Natural killer cell (primary cell): ENCODE data around the gene ENO2. TPM values are rescaled to one million over a fixed set of nuclear protein-coding genes. Genes with fewer than 3 reads are reported as not detected.
A peak's percentile ranks its signal among the peaks of the same experiment; 100 is the strongest.

ENCODE experiments used
- ATAC-seq, 3 donors: fragments of 150-1000 bp in 2 of 3; fragments of 200-7000 bp in 1 of 3; cut with Tn5 transposase; 1 replicate in 1 of 3; 2 replicates in 2 of 3; pipeline ENCODE4 v1.10.0; 2021; ENCODE audit warnings: mild to moderate bottlenecking in 2 of 3, moderate library complexity in 2 of 3
- DNase-seq, 2 donors: peaks; one replicate each; pipeline versions ENCODE4 v3.0.0 to v3.0.0-alpha.2; 2013 to 2021; ENCODE audit warnings: mixed read lengths in 1 of 2
- H3K27ac ChIP-seq: one replicate; pipeline ENCODE4 v1.5.1; 2013; ENCODE audit warnings: mild to moderate bottlenecking, low read length
- H3K27me3 ChIP-seq: one replicate; pipeline ENCODE4 v1.6.1; 2013; ENCODE audit warnings: low read length; ENCODE audit not compliant: control insufficient read depth, insufficient read depth
- H3K36me3 ChIP-seq: one replicate; pipeline ENCODE4 v1.6.1; 2013; ENCODE audit warnings: low read length; ENCODE audit not compliant: control insufficient read depth, insufficient read depth
- H3K4me1 ChIP-seq: one replicate; pipeline ENCODE4 v1.6.1; 2013; ENCODE audit warnings: low read length; ENCODE audit not compliant: control insufficient read depth, insufficient read depth
- H3K4me3 ChIP-seq: one replicate; pipeline ENCODE4 v1.5.1; 2013; ENCODE audit warnings: low read length
- H3K9me3 ChIP-seq: one replicate; pipeline ENCODE4 v1.6.1; 2013; ENCODE audit warnings: low read length; ENCODE audit not compliant: control insufficient read depth, insufficient read depth
- H3K27ac Mint-ChIP-seq, 2 donors: one replicate each; pipeline ENCODE4 v1.8.0; 2022; ENCODE audit warnings: mild to moderate bottlenecking in 2 of 2, mixed read lengths in 2 of 2, moderate library complexity in 1 of 2
- H3K27me3 Mint-ChIP-seq, 2 donors: one replicate each; pipeline ENCODE4 v1.8.0; 2022; ENCODE audit warnings: low read depth in 2 of 2, mixed read lengths in 2 of 2
- H3K36me3 Mint-ChIP-seq: one replicate; pipeline ENCODE4 v1.8.0; 2022; ENCODE audit warnings: mixed read lengths
- H3K4me1 Mint-ChIP-seq, 2 donors: one replicate each; pipeline ENCODE4 v1.8.0; 2022; ENCODE audit warnings: mixed read lengths in 2 of 2
- H3K4me3 Mint-ChIP-seq: one replicate; pipeline ENCODE4 v1.8.0; 2022; ENCODE audit warnings: mild to moderate bottlenecking, moderate library complexity, mixed read lengths
- H3K9me3 Mint-ChIP-seq, 2 donors: one replicate each; pipeline ENCODE4 v1.8.0; 2022; ENCODE audit warnings: mixed read lengths in 2 of 2
- WGBS: methylation state at CpG from one replicate; pipeline ENCODE4 v1.1.7; 2013; ENCODE audit warnings: missing lambda C conversion rate; ENCODE audit not compliant: insufficient coverage; 5-methylcytosine and 5-hydroxymethylcytosine counted together
- intact Hi-C: fragments of 100-400 bp; cut with micrococcal nuclease; formaldehyde crosslinking; loops from one replicate; pipeline ENCODE4 v1.14.2; 2022
- total RNA-seq, 4 donors: library from RNA; stranded (reverse); fragments of 120-200 nt in 1 of 4; gene quantifications; one replicate each; pipeline versions ENCODE4 v1.2.3 to v1.2.4, GENCODE V29; 2013 to 2022
- TF ChIP-seq, protein P1 (sequence below): fragments of 200-600 bp; IDR thresholded peaks from one replicate; pipeline ENCODE4 v1.8.0; 2022; ENCODE audit warnings: antibody characterized with exemption

Gene ENO2
- total RNA-seq, 3 donors from 2014 or later (not counting 1 experiment from before 2014, with no cell fraction given) = 21.6 to 30.8 (median 23.1) TPM

GRCh38 chr12:6936636-6937480 lies 22.5 kb downstream of the ENO2 start:
- TF ChIP-seq, protein P1, sequence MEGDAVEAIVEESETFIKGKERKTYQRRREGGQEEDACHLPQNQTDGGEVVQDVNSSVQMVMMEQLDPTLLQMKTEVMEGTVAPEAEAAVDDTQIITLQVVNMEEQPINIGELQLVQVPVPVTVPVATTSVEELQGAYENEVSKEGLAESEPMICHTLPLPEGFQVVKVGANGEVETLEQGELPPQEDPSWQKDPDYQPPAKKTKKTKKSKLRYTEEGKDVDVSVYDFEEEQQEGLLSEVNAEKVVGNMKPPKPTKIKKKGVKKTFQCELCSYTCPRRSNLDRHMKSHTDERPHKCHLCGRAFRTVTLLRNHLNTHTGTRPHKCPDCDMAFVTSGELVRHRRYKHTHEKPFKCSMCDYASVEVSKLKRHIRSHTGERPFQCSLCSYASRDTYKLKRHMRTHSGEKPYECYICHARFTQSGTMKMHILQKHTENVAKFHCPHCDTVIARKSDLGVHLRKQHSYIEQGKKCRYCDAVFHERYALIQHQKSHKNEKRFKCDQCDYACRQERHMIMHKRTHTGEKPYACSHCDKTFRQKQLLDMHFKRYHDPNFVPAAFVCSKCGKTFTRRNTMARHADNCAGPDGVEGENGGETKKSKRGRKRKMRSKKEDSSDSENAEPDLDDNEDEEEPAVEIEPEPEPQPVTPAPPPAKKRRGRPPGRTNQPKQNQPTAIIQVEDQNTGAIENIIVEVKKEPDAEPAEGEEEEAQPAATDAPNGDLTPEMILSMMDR = no peak
- WGBS = 6% methylated on average over 36 of the region's 36 CpGs
- H3K4me3 Mint-ChIP-seq = peak overlapping the region; percentile 83
- ATAC-seq = no peak
- DNase-seq = peak in 1 of 2 donors; percentile 71
- Histone ChIP-seq H3K4me1 (peaks cover 27% of the 10 kb centered on the region), H3K4me3 (peak overlapping the region; percentile 60), H3K36me3 (peaks cover 4% of the 10 kb centered on the region), H3K9me3 (no peaks in the 10 kb centered on the region), H3K27ac (peak overlapping the region; percentile 74), H3K27me3 (no peaks in the 10 kb centered on the region)
- H3K27ac Mint-ChIP-seq = peak overlapping the region; percentile 82 to 90
- intact Hi-C loops = no loop called here
- peaks cover 11 to 35% of the 10 kb centered on the region in 2 donors for H3K4me1 Mint-ChIP-seq
- no peaks in the 10 kb centered on the region for H3K9me3 Mint-ChIP-seq
- H3K27me3 Mint-ChIP-seq = no peaks in the 10 kb centered on the region
- H3K36me3 Mint-ChIP-seq = no peaks in the 10 kb centered on the region

GRCh38 chr12:6937481-6938352 lies 23.3 kb downstream of the ENO2 start:
- Mint-ChIP-seq H3K27ac (peak overlapping the region; percentile 82 to 90), H3K9me3 (no peaks in the 10 kb centered on the region), H3K36me3 (no peaks in the 10 kb centered on the region), H3K4me3 (peak overlapping the region; percentile 83), H3K27me3 (no peaks in the 10 kb centered on the region), H3K4me1 (peaks cover 11 to 35% of the 10 kb centered on the region in 2 donors)
- intact Hi-C loops = loop anchor here (1.0 kb wide), 2 partner anchors 33 to 81 kb away; partner anchors contain the start of genes EMG1, LPCAT3 and PHB2
- TF ChIP-seq, protein P1 = peak; percentile 86
- H3K27ac ChIP-seq = peak overlapping the region; percentile 74
- H3K9me3 ChIP-seq = no peaks in the 10 kb centered on the region
- WGBS = 0% methylated on average over 80 of the region's 80 CpGs
- peaks cover 28% of the 10 kb centered on the region for H3K4me1 ChIP-seq
- peaks cover 4% of the 10 kb centered on the region for H3K36me3 ChIP-seq
- H3K4me3 ChIP-seq = peak overlapping the region; percentile 60
- peak; percentile 88 to 99 for DNase-seq
- no peaks in the 10 kb centered on the region for H3K27me3 ChIP-seq
- ATAC-seq = peak; percentile 96 to 99 (median 97)

- H3K27me3 Mint-ChIP-seq = no peaks in the 10 kb centered on the region
- H3K4me1 Mint-ChIP-seq = peaks cover 18 to 39% of the 10 kb centered on the region in 2 donors
- 90% methylated on average over 32 of the region's 32 CpGs for WGBS
- peaks cover 4% of the 10 kb centered on the region for H3K36me3 ChIP-seq
- peak overlapping the region; percentile 49 for H3K27ac ChIP-seq
- no peaks in the 10 kb centered on the region for H3K9me3 Mint-ChIP-seq
- peaks cover 35% of the 10 kb centered on the region for H3K4me1 ChIP-seq
- H3K4me3 Mint-ChIP-seq = peak overlapping the region; percentile 43
- H3K9me3 ChIP-seq = no peaks in the 10 kb centered on the region
- H3K4me3 ChIP-seq = no peak overlapping the region
- intact Hi-C loops = loop anchor here (1.0 kb wide), 2 partner anchors 32 to 80 kb away; partner anchors contain the start of genes EMG1, LPCAT3 and PHB2
- ATAC-seq (no peak), DNase-seq (no peak)
- TF ChIP-seq, protein P1 = no peak
- peak overlapping the region; percentile 82 to 90 for H3K27ac Mint-ChIP-seq
- no peaks in the 10 kb centered on the region for H3K27me3 ChIP-seq
- H3K36me3 Mint-ChIP-seq = no peaks in the 10 kb centered on the region
Measured at GRCh38 chr12:6938353-6939190, 24.2 kb downstream of the ENO2 start.
